GM19468 (cell line): Measurements from ENCODE around the gene HES2.
"Not testable (repeated sequence)": the region's sequence is repeated elsewhere in the genome, so short reads cannot be mapped to it uniquely, and the experiment has no call there.

Source experiments
- ATAC-seq: cut with Tn5 transposase; IDR thresholded peaks from one replicate; pipeline ENCODE4 v1.9.1; 2021; ENCODE audit warnings: mild to moderate bottlenecking, moderate library complexity, moderate number of reproducible peaks; ENCODE audit not compliant: unreplicated experiment; ENCODE audit errors: extremely low read depth

Gene HES2

DNA sequence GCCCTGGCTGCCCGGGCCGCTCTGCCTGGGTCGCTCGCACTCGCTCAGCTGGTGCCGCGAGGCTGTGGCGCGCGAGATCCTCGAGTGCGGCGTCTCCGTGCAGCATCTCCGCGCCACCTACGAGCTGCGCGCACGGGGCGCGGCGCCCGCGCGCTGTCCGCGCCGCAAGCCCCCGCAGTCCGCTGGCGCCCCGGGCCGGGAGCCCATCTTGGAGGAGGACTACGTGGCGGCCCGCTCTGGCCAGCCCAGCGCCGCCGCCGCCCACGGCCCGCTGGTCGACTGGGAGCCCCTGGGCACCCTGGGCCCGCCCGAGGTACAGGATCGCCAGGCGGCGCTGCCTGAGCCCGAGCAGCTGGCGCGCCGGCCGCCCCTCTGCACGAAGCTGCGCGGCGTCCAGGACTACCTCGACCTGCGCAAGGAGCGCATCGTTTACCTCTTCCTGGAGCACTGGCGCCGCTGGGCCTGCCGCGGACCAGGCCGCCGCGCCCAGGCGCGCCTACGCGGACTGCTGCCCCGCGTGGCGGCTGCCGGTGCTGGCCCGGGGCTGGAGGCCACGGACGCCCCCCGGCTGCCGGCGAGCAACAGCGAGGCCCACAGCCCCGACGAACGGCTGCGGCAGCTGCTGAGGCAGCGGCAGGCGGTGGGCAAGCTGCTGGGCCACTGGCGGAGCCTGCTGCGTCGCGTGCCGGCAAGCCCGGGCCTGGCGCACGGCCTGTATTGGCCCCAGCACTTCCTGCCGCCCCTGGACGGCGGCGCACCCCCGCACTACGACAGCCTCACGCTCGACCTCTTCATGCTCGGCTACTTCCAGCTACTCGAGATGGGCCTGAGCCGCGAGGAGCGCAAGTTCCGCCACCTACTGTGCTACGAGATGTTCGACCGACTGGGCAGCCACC is 35.4 kb upstream of the HES2 start:
- no peak for ATAC-seq

DNA sequence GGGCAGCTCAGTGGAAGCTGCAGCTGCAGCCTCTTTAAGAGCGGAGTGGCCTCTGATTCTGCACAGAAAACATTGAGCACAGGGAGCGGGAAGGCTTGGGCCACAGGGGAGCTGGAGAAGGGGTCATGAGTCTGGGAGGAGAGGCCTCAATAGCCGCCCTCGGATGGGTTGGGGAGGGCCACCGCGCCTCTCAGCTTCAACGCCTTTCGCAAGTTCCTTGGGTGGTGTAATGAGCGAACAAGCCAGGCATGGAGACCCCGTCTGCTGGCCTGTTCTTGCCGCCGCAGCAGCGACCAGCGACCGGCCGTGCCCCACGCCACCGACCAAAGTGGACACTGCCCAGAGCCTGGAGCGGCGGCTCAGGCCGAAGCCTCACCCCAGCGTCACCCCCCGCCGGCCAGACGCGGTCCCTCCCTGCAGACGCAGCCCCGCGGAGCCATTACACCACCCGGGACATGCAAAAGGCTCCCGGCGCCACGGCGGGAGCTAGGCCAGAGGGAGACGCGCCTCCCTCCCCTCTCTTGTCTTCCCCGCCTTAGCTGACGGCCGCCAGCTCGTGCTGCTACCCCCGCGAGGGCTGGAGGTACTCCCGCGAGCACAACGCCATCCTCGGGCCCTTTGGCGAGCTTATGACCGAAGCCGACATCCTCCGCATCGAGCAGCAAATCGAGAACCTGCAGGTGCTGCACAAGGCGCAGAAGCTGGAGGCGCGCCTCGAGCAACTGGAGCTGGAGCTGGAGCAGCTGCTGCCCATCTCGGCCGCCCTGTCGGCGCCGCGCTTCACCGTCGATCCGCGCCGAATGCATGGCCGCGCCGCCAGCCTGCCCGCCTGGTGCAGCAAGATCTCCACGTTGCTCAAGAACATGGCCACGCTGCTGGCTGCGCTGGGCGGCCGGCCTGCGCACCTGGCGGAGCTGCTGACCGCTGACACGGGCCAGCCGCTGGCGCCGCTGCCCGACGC is 34.5 kb upstream of the HES2 start:
- ATAC-seq = not testable (repeated sequence)

DNA sequence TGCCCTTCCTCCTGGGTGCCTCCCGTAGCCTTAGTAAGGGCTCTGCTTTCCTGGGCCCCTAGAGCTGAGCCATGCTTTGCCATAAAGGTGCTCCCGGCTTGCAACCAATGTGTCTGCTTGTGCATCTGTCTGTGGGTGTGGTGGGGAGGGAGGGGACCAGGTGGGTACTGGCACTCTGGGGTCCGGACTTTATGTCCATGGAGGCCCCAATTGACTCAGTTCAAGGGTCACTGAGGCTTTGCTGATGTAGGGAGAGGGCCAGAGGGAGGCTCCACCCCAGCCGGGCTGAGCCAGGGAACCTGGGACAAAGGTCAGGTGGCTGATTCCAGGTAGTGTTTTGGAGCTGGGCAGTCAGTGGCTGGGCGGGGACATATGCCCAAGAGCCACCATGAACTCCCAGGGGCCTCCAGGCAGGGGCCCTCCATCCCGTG is 31.2 kb upstream of the HES2 start:
- no peak for ATAC-seq

DNA sequence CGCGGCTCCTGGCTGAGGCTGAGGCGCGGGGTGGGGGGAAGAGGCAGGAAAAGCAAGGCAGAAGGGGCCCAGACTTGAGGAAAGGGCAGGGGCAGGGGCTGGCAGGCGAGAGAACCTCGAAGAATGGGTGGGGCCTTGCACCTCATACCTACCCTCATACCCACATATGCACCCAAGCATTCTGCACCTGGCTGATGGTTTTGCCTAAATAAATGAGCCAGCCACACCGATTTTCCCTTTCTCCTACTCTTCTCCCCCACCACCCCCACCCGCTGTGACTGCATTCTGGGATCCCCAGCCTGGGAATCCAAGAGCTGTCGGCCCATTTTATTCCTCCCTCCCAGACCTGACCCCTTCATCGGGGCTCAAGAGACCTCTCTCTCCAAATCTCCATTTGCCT is 30.8 kb upstream of the HES2 start:
- not testable (repeated sequence) for ATAC-seq

DNA sequence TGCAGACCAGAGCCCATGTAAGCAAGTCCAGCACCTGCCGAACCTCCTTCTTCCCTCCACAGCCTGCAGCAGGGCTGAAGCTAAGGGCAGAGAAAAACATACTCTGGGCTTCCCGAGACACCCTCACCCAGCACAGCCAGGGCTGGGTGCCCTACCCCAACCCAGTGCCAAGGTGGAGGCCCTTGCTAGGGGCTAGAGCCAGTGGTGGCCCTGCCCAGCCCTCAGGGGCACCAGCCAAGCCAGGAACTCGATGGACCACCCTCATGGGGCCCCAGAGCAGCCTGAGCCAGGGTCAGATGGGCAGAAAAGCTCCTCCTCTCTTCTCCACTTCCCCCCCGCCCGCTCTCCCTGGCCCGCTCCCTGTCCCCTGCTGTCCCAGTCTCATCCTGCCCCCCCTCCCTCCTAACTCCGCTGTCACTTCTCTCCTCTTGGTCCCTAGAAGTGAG is 30.3 kb upstream of the HES2 start:
- ATAC-seq = no peak

DNA sequence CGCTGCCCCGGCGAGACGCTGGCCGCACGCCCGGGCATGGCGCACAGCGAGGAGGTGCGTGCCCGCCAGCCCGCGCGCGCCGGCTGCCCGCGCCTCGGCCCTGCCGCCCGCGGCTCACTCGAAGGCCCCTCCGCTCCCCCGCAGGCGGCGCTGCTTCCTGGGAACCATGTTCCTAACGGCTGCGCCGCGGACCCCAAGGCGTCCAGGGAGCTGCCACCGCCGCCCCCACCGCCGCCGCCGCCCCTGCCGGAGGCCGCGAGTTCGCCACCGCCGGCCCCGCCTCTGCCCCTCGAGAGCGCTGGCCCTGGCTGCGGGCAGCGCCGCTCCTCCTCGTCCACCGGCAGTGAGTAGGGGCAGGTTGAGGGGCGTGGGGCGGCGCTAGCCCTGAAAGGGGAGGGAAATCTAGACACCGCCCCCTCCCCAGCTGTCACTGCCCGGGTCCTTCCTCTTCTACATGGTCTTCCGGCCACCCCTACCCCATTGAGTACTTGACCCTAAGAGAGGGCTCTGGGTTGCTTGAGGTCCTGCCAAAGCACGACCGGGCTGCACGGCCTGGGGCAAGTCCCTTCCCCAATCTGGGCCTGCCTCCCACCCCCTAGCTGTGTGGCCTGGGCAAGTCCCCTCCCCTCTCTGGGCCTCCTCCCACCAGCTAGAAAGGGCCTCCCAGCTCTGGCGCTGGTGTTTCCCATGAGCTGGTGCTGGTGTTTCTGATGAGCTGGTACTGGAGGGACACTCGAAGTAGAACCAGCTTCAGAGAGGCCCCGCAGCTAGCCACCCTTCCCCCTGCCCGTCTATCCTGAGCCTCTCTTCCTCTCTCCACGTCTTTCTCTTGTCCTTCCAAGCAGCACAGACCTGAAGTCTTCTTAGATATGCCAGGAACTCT is 29.3 kb upstream of the HES2 start:
- ATAC-seq = no peak

DNA sequence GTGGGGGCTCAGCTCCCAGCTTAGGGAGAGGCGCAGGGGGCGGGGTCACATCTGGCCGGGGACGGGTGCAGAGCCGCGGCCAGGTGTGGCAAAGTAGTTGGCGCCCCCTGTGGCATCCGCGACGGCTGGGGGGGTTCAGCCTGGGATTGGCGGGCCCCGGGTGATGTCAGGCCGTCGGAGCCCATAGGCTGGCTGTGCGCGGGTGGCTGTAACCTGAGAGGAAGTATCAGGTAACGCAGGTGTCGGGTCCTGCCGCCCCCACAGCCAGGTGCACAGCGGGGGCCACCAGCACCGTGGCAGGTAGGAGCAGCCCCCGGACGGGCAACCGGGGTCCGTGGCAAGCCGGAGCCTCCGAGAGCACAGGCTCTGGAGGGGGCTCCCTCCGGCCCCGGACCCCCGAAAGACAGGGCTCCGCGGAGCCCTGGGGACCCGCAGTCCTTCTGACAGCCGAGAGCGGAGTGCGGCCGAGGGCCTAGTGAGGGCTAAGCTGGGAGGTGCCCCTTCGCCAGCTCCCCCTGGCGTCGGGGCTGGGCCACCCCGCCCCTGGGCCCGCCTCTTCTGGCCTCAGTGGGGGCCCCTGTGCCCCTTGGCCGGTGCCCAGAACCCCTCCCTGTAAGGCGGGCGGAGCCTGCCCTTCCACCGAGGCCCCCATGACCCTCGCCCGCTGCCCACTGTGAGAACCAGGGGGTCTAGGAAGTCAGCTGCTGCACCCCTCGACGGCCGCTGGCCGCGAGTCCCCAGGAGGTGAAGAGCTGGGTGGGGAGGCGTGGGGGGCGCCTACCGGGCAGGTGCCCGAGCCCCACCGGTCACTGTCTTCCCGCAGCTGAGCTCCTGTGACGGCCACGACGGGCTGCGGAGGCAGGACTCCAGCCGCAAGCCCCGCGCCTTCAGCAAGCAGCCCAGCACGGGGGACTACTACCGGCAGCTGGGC is 28.4 kb upstream of the HES2 start:
- ATAC-seq = no peak

DNA sequence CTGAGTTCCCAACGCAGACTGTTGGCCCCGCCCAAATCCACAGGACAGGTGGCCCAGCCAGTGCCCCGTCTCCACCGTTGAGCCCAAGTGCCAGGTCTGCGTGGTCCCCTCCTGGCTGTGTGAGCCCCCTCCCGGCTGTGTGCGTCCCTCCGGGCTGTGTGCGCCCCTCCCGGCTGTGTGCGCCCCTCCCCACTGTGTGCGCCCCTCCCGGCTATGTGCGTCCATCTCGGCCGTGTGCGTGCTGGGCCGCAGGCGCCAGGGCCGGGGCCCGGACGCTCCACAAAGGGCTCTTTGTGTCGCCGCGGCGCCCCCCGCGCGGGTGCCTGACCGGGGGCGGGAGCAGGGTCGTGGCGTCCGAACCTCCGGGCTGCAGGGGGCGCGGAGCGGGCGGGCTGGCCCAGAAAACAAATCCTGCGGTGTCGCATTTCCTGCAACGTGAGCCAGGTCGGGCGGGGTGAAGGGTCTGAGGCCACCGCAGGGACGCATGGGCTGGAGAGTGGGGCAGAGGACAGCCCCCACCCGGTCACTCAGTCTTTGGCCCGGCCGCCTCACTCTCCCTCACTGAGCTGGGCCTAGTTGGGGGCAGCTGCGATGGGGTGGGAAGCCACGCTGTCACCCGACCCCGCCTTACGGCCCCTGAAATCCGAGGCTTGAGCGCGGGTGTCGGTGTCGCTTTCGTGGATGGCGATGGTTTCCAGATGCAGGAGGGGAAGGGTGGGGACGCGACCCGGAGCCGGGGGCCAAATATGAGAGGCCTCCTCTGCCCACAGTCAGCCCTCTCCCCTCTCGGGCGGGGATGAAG is 27.5 kb upstream of the HES2 start:
- ATAC-seq = no peak

DNA sequence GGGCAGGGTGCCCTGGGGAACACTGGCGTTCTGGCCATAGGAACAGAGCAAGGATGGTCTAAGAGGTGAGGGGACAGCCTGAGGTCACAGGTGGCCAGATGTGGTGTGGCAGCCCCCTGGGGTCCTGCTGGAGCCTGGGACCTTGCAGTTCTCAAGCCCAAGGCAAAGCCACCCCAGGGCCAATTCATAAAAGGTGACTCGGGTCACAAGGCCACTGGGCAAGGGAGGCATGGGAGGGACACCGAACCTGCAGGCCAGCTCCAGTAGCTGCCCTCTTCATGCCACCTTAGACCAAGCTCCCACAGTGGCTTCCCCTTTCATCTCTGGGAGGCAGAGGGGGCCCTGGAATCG is 26.9 kb upstream of the HES2 start:
- no peak for ATAC-seq

DNA sequence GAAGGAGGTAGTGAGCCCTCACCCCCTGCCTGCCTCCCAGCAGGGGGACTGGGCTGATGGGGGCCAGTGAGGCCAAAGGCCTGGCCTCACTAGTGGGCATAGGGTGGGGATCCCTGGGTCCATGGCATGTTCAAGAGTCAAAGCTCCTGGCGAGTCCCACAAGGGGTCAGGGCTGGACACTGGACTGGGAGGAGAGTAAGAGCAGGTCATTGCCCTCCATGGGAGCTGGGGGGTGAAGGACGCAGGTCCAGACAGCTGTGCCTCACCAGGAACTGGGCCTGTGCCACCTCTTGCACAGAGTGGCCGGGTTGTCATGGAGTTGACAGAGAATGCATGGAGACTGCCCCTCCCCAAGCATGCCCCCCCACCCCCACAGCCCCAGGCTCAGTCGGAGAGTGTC is 26.2 kb upstream of the HES2 start:
- not testable (repeated sequence) for ATAC-seq

DNA sequence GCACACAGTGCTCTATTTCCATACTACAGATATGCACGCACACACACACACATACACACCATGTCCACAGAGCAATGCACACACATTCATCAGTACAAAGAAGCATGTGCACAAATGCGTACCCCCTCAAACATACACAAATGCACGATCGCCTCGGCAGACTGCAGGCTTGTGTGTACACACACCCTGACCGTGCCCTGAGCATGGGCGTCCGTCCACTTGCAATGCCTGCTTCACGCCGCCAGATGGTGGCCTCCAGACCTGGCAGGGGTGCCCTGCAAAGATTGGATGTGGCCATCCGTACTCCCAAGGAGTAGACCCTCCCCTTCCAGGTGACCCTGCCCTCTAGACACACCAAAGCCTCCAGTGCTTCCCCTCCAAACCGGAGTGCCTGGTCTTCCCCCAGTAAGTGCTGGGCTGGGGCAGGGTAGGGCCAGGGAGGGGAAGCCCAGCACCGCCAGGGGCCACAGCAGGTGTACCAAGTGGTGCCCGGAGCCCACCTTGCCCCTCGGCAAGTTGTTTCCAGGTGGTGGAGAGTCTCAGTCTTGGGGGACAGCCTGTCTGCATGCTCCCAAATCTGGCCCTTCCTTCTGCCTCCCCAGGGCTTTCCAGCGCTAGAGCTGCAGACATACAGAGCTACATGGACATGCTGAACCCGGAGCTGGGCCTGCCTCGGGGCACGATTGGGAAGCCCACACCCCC is 25.5 kb upstream of the HES2 start:
- no peak for ATAC-seq

DNA sequence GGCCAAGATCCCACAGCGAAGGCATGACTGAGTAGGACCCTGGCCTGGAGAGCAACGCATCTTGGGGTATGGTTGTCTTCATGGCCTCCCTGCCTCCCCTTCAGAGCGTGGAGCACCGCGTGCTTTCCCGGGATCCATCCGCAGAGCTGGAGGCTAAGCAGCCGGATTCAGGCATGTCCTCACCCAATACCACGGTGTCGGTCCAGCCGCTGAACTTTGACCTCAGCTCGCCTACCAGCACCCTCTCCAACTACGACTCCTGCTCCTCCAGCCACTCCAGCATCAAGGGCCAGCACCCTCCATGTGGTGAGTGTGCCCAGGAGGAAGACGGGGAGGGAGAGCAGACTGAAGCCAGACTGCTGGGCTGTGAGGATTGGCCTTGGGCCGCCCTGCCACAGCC is 24.7 kb upstream of the HES2 start:
- ATAC-seq = no peak

DNA sequence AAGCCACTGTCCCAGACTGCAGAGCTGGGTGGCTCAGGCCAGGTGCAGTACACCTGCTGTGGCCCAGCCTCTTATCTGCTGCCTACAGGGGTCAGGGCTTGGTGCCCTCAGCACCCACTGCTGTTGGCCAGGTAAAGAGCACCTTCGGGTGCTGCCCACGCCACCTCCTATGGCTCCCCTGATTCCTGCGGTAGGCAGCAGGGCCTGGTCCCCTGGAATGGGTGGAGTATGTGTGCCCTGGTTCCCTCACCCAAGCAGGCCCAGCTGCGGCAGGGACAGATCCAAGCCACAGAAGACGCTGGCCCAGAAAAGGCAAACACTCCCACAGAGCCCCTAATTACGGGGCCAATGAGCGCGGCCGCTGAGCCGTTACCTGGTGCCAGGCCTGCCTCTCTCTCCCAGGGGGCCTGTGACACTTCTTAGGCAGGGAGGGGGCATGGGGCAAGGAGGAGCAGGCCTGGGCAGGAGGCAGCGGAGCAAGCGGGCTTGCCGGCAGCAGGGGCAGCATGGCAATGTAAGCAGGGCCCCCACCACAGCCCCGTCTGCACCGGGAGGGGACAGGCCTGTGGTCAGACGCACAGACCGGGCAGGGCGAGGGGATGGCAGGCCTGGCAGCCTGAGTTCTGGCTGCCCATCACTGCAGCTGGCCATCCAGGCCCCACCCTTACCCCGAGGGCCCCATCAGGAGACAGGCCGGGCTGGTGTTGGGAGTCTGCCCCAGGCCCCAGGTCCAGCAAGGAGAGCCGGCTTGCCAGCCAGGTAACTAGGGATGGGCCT is 23.8 kb upstream of the HES2 start:
- no peak for ATAC-seq

DNA sequence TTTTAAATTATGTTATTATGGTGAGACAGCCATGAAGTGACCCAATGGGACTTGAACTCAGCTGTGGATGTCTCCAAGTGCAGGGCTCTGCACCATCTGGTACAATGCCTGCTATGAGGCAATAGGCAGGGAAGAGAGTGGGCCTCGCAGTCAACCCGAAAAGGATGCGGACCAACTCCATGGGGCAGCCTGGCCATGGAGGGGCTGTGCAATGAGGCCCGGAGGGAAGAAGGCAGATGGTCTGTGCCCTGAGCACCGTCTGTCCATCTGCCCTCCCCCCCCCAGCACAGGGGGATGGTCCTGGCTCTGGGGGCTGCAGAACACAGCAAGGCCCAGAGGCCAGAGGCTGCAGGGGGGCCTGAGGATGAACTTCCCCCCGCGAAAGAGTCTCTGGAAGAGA is 21.9 kb upstream of the HES2 start:
- no peak for ATAC-seq

DNA sequence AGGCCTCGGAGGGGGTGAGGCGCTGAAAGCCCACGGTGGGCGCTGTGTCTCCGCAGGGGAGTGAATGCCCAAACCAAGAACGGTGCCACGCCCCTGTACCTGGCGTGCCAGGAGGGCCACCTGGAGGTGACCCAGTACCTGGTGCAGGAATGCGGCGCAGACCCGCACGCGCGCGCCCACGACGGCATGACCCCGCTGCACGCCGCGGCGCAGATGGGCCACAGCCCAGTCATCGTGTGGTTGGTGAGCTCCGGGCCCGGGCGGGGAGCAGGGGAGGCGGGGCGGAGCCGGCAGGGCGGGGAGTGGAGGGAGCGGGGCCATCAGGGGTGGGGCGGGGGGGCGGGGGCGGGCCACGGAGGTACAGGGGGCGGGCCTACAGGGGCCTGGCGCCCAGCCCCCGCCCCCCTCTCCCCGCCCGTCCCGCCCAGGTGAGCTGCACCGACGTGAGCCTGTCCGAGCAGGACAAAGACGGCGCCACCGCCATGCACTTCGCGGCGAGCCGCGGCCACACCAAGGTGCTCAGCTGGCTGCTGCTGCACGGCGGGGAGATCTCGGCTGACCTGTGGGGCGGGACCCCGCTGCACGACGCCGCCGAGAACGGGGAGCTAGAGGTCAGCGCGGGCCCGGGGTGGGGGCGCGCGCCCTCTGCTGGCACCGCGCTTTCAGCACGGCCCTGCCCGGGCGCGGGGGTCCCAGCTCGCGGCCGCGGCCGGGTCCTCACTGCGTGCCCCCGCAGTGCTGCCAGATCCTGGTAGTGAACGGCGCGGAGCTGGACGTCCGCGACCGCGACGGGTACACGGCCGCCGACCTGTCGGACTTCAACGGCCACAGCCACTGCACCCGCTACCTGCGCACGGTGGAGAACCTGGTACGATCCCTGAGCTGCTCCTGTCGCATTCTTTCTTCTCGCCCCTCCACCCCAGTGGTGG is 20.7 kb upstream of the HES2 start:
- ATAC-seq = no peak

DNA sequence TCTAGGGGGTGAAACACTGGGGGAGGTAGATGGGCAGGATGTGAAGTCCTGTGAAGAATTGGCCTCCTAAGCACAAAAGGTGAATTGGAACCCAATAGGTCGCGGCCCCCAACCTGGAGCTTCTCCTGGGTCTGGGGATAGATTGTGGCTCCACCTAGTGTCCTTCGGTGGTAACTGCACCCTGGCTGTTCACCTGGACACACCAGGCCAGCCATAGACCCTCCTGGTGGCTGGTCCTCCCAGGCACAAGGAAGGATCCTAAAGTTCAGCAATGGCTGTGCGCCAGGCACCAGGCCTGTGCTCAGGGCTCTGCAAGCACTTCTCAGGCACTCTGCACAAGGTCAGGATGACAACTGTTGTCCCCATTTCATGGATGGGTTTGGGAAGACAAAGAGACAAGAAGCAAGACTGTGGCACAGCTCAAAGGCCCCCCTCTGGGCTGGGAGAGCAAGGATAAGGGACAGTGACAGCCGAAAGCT is 18.4 kb upstream of the HES2 start:
- ATAC-seq = no peak
